ENCODE data around the gene RNASE4.

The RNASE4 gene

DNA sequence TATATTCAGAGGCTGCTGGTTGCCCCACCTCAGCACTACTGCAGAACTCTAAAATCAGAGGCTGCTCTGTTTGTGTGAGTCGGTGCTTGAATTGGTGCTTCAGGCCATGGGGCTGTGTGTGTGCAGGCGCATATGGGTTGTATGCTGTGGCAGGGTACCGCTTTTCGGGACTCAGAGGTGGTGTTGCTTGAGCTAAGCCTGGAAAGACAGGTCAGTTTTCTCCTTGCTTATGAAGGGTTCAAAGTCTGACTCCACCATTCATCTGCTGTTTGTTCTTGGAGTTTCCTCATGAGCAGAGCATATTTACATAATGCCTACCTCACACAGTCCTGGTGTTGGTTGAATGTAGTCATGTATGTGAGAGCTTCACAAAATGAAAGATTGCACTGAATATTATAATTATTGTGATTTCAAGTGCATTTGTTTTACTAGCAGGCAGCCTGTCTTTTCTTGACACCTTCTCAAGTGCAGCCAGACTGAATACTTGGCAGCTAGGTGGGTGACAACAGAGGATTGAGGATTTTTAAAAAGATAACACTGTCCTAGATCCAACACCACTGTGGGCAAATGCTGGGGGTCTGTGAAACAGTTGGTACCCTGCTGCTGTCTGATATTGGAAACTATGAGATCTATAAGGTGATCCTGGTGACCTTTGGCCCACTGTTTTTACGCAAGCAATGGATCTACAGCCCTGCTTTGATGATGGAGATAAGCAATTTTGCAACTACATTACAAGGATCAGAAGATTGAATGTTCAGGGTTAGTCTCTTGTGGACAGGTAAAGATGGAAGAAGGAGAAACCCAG is 3.2 kb downstream of the RNASE4 start:
- ATAC-seq = no peak
- no peak for TF ChIP-seq BACH2 (CRISPR knock-in tag; IDR thresholded peaks at IDR 0.05; ENCODE audit: borderline replicate concordance)

DNA sequence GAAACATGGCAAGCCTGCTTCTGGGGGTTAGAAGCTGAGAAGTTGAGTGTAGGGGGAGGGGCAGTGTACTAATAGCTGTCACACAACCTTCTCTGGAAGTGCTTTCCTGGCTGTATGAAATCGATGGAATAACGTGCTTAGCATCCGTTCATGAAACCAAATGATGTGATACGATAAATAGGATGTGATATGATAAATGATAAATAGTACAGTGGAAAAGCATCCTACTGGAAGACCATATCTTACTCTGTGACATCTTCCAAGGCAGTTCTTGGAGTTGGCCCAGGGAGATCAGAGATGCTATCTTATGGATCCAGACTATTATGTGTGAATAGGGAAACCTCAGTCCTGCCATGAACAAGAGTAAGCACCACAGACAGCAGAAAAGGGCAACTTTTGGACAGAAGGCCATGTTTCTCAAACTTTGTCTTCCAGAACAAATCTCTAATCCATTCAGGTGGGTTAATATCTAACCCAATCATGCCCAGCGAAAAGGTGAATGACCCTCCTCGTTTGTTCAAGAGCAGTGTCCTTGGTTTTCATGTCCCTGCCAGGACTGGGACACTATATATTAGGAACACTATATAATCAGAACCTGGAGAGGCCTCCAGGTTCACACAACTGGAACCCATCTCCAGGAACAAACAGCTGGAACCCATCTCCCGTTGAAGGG is 3.9 kb downstream of the RNASE4 start, which contains the start of gene ANG:
Gene ANG, plus strand, starts transcription at position 598 of the 673 bp plus-strand sequence. CDS start 4,801 bp downstream, outside the sequence.
- TF ChIP-seq, protein P1, sequence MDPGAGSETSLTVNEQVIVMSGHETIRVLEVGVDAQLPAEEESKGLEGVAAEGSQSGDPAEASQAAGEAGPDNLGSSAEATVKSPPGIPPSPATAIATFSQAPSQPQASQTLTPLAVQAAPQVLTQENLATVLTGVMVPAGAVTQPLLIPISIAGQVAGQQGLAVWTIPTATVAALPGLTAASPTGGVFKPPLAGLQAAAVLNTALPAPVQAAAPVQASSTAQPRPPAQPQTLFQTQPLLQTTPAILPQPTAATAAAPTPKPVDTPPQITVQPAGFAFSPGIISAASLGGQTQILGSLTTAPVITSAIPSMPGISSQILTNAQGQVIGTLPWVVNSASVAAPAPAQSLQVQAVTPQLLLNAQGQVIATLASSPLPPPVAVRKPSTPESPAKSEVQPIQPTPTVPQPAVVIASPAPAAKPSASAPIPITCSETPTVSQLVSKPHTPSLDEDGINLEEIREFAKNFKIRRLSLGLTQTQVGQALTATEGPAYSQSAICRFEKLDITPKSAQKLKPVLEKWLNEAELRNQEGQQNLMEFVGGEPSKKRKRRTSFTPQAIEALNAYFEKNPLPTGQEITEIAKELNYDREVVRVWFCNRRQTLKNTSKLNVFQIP (CRISPR knock-in tag; IDR thresholded peaks at IDR 0.05; ENCODE audit: borderline replicate concordance, low read depth) = no peak
- ATAC-seq = no peak

DNA sequence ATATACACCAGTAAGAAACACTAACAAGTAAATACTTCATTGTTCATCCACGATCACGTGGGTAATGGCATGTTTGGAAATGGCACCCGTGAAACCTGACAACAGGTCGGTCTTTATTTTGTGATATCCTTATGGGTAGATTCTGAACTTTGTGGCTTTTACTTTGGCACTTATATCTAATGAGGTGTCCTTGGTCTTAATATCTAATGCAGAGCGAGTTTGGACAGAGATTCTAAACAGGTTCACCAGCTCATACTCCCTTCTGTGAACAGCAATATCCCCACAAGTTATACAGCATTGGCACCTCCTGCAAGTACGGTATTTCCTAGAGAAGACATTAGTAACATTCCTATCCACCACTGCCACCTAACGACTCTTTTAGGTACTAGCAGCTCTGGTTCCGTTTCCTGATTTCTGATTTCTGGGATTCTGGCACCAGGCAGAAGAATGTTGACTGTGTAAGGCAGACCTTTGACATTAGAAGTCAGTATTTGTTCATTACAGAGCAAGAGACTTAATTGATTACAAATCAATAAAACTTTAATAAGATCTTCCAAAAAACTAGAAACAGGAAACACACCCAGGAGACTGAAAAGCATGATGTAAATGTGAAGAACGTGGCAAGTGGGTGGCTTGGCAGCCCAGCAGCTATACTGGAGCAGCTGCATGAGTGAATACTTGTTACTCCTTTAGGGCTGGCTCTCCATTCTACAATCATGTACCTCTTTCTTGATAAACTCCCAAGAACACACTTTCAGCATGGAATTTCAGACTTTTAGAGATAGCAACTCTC is 6.7 kb downstream of the RNASE4 start:
- no peak for TF ChIP-seq PPARA (CRISPR knock-in tag; IDR thresholded peaks at IDR 0.05; ENCODE audit: borderline replicate concordance)
- no peak for TF ChIP-seq BACH2 (CRISPR knock-in tag; IDR thresholded peaks at IDR 0.05; ENCODE audit: borderline replicate concordance)
- TF ChIP-seq TCF4 (CRISPR knock-in tag; IDR thresholded peaks at IDR 0.05; ENCODE audit: borderline replicate concordance) = no peak
- TF ChIP-seq RARB (CRISPR knock-in tag; IDR thresholded peaks at IDR 0.05) = no peak
- TF ChIP-seq ZFP3 (CRISPR knock-in tag; IDR thresholded peaks at IDR 0.05) = no peak
- TF ChIP-seq ESRRG (CRISPR knock-in tag; IDR thresholded peaks at IDR 0.05) = no peak
- TF ChIP-seq ZNF565 (CRISPR knock-in tag; conservative IDR thresholded peaks at IDR 0.05; ENCODE audit: low read depth) = no peak
- no peak for TF ChIP-seq ZNF70 (CRISPR knock-in tag; IDR thresholded peaks at IDR 0.05)
- no peak for TF ChIP-seq ZFP30 (CRISPR knock-in tag; IDR thresholded peaks at IDR 0.05)
- TF ChIP-seq ARNTL (CRISPR knock-in tag; IDR thresholded peaks at IDR 0.05; ENCODE audit: borderline replicate concordance, low read depth) = no peak
- no peak for TF ChIP-seq CSDC2 (CRISPR knock-in tag; IDR thresholded peaks at IDR 0.05)
- TF ChIP-seq, protein P2, sequence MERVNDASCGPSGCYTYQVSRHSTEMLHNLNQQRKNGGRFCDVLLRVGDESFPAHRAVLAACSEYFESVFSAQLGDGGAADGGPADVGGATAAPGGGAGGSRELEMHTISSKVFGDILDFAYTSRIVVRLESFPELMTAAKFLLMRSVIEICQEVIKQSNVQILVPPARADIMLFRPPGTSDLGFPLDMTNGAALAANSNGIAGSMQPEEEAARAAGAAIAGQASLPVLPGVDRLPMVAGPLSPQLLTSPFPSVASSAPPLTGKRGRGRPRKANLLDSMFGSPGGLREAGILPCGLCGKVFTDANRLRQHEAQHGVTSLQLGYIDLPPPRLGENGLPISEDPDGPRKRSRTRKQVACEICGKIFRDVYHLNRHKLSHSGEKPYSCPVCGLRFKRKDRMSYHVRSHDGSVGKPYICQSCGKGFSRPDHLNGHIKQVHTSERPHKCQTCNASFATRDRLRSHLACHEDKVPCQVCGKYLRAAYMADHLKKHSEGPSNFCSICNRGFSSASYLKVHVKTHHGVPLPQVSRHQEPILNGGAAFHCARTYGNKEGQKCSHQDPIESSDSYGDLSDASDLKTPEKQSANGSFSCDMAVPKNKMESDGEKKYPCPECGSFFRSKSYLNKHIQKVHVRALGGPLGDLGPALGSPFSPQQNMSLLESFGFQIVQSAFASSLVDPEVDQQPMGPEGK (CRISPR knock-in tag; IDR thresholded peaks at IDR 0.05; ENCODE audit: borderline replicate concordance) = no peak
- no peak for TF ChIP-seq TOX (CRISPR knock-in tag; IDR thresholded peaks at IDR 0.05; ENCODE audit: borderline replicate concordance)
- TF ChIP-seq GLIS3 (CRISPR knock-in tag; IDR thresholded peaks at IDR 0.05) = no peak
- no peak for TF ChIP-seq ZNF8 (CRISPR knock-in tag; IDR thresholded peaks at IDR 0.05)
- ATAC-seq = peak; percentile 96

DNA sequence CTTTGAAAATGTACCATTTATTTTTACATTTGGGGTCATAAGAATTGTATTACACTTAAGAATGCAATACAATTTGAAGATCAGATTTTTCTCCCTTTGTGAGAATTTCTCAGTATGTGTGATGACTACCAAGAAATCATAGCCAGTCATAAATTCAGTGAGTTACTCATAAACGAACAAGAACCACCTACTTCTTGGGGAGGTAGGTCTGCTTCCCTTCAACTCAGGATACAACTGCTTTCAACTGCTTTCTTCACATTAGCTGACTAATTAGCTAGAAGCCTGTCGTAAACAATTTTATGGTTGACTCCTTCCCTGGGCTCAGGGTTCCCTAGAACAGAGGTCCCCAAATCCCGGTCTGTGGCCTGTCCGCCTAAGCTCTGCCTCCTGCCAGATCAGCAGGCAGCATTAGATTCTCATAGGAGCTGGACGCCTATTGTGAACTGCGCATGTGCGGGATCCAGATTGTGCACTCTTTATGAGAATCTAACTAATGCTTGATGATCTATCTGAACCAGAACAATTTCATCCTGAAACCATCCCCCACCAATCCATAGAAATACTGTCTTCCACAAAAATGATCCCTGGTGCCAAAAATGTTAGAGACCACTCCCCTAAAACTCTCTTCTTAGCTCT is 7.9 kb downstream of the RNASE4 start:
- TF ChIP-seq ZFP30 (CRISPR knock-in tag; IDR thresholded peaks at IDR 0.05) = no peak
- no peak for TF ChIP-seq ZNF565 (CRISPR knock-in tag; conservative IDR thresholded peaks at IDR 0.05; ENCODE audit: low read depth)
- TF ChIP-seq SNAI2 (CRISPR knock-in tag; IDR thresholded peaks at IDR 0.05) = no peak
- TF ChIP-seq, protein P3, sequence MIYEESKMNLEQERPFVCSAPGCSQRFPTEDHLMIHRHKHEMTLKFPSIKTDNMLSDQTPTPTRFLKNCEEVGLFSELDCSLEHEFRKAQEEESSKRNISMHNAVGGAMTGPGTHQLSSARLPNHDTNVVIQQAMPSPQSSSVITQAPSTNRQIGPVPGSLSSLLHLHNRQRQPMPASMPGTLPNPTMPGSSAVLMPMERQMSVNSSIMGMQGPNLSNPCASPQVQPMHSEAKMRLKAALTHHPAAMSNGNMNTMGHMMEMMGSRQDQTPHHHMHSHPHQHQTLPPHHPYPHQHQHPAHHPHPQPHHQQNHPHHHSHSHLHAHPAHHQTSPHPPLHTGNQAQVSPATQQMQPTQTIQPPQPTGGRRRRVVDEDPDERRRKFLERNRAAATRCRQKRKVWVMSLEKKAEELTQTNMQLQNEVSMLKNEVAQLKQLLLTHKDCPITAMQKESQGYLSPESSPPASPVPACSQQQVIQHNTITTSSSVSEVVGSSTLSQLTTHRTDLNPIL (CRISPR knock-in tag; IDR thresholded peaks at IDR 0.05; ENCODE audit: low read depth) = no peak
- TF ChIP-seq TOX (CRISPR knock-in tag; IDR thresholded peaks at IDR 0.05; ENCODE audit: borderline replicate concordance) = no peak
- TF ChIP-seq ZFP3 (CRISPR knock-in tag; IDR thresholded peaks at IDR 0.05) = no peak
- TF ChIP-seq TCF4 (CRISPR knock-in tag; IDR thresholded peaks at IDR 0.05; ENCODE audit: borderline replicate concordance) = no peak
- no peak for TF ChIP-seq CSDC2 (CRISPR knock-in tag; IDR thresholded peaks at IDR 0.05)
- TF ChIP-seq, protein P4, sequence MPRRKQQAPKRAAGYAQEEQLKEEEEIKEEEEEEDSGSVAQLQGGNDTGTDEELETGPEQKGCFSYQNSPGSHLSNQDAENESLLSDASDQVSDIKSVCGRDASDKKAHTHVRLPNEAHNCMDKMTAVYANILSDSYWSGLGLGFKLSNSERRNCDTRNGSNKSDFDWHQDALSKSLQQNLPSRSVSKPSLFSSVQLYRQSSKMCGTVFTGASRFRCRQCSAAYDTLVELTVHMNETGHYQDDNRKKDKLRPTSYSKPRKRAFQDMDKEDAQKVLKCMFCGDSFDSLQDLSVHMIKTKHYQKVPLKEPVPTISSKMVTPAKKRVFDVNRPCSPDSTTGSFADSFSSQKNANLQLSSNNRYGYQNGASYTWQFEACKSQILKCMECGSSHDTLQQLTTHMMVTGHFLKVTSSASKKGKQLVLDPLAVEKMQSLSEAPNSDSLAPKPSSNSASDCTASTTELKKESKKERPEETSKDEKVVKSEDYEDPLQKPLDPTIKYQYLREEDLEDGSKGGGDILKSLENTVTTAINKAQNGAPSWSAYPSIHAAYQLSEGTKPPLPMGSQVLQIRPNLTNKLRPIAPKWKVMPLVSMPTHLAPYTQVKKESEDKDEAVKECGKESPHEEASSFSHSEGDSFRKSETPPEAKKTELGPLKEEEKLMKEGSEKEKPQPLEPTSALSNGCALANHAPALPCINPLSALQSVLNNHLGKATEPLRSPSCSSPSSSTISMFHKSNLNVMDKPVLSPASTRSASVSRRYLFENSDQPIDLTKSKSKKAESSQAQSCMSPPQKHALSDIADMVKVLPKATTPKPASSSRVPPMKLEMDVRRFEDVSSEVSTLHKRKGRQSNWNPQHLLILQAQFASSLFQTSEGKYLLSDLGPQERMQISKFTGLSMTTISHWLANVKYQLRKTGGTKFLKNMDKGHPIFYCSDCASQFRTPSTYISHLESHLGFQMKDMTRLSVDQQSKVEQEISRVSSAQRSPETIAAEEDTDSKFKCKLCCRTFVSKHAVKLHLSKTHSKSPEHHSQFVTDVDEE (CRISPR knock-in tag; IDR thresholded peaks at IDR 0.05) = no peak
- TF ChIP-seq RARB (CRISPR knock-in tag; IDR thresholded peaks at IDR 0.05) = no peak
- TF ChIP-seq, protein P5, sequence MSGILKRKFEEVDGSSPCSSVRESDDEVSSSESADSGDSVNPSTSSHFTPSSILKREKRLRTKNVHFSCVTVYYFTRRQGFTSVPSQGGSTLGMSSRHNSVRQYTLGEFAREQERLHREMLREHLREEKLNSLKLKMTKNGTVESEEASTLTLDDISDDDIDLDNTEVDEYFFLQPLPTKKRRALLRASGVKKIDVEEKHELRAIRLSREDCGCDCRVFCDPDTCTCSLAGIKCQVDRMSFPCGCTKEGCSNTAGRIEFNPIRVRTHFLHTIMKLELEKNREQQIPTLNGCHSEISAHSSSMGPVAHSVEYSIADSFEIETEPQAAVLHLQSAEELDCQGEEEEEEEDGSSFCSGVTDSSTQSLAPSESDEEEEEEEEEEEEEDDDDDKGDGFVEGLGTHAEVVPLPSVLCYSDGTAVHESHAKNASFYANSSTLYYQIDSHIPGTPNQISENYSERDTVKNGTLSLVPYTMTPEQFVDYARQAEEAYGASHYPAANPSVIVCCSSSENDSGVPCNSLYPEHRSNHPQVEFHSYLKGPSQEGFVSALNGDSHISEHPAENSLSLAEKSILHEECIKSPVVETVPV (CRISPR knock-in tag; IDR thresholded peaks at IDR 0.05) = no peak
- no peak for ATAC-seq
